GM18505 (cell line): ENCODE results near the gene SNX25.

ENCODE experiments used
- ATAC-seq: cut with Tn5 transposase; IDR thresholded peaks from one replicate; pipeline ENCODE4 v1.9.1; 2021; ENCODE audit not compliant: unreplicated experiment
- POLR2A ChIP-seq: IDR thresholded peaks from 4 replicates; pipeline ENCODE4 v1.6.1; 2011; ENCODE audit warnings: borderline replicate concordance; ENCODE audit not compliant: insufficient read depth, insufficient read length; ENCODE audit errors: extremely low read depth

Gene SNX25

GRCh38 chr4:185265942-185266341, 56.5 kb downstream of the SNX25 start:
- TF ChIP-seq POLR2A, result no peak
- ATAC-seq, result peak; percentile 65

- no peak for TF ChIP-seq POLR2A
Observed at GRCh38 chr4:185269286-185269685, 59.9 kb downstream of the SNX25 start.

GRCh38 chr4:185270037-185270436, 60.6 kb downstream of the SNX25 start:
- no peak for ATAC-seq
- no peak for TF ChIP-seq POLR2A

More at GRCh38 chr4:185269286-185269685, 59.9 kb downstream of the SNX25 start:
- ATAC-seq, result no peak

GRCh38 chr4:185270885-185271284, 61.5 kb downstream of the SNX25 start:
- TF ChIP-seq POLR2A, result no peak
- no peak for ATAC-seq

GRCh38 chr4:185272245-185272644, 62.8 kb downstream of the SNX25 start:
- TF ChIP-seq POLR2A, result no peak
- no peak for ATAC-seq

GRCh38 chr4:185275501-185275900, 66.1 kb downstream of the SNX25 start:
- no peak for ATAC-seq
- TF ChIP-seq POLR2A, result no peak

- ATAC-seq, result no peak
- TF ChIP-seq POLR2A, result no peak
Observed at GRCh38 chr4:185276036-185276435, 66.6 kb downstream of the SNX25 start.

- TF ChIP-seq POLR2A, result no peak
- ATAC-seq, result no peak
Observed at GRCh38 chr4:185278716-185279115, 69.3 kb downstream of the SNX25 start.

GRCh38 chr4:185280608-185281007, 71.2 kb downstream of the SNX25 start:
- no peak for TF ChIP-seq POLR2A
- ATAC-seq, result no peak

GRCh38 chr4:185282968-185283367, 73.6 kb downstream of the SNX25 start:
- no peak for TF ChIP-seq POLR2A
- no peak for ATAC-seq

GRCh38 chr4:185283723-185284122, 74.3 kb downstream of the SNX25 start:
- ATAC-seq, result no peak
- TF ChIP-seq POLR2A, result no peak

- TF ChIP-seq POLR2A, result no peak
- no peak for ATAC-seq
Observed at GRCh38 chr4:185285632-185286393, 76.4 kb downstream of the SNX25 start.

- peak; percentile 13 for TF ChIP-seq POLR2A
Observed at GRCh38 chr4:185286571-185286970, 77.2 kb downstream of the SNX25 start.

GRCh38 chr4:185287031-185287430, 77.6 kb downstream of the SNX25 start:
- TF ChIP-seq POLR2A, result no peak

More at GRCh38 chr4:185286571-185286970, 77.2 kb downstream of the SNX25 start:
- ATAC-seq, result no peak

More at GRCh38 chr4:185287031-185287430, 77.6 kb downstream of the SNX25 start:
- ATAC-seq, result no peak
